Left lobe of liver (tissue), 1 donor: ENCODE results near the gene GPR171. TPM values are rescaled to one million over a fixed set of nuclear protein-coding genes. Genes with fewer than 3 reads are reported as not detected.

Experiments
- total RNA-seq: library from RNA; stranded (reverse); gene quantifications from one replicate; pipeline ENCODE4 v1.2.1, GENCODE V29; 2021
- donor health status: DM: no; HTN: yes; CAD: no.

Gene GPR171
- total RNA-seq, 1 donor from 2014 or later = 0.73 TPM

Other genes starting within 250 kb of the GPR171 start
- gene CLRN1, start 230.5 kb downstream of the GPR171 start, total RNA-seq = not detected
- gene MED12L, start 117.6 kb downstream of the GPR171 start, total RNA-seq = 0.15 TPM
- not detected for gene P2RY14, start 75.3 kb upstream of the GPR171 start, total RNA-seq
- gene GPR87, start 113.6 kb upstream of the GPR171 start, total RNA-seq = not detected
- 1.3 TPM for gene P2RY13, start 126.3 kb upstream of the GPR171 start, total RNA-seq
- gene P2RY12, start 181.5 kb upstream of the GPR171 start, total RNA-seq = 0.65 TPM